ENCODE measurements around the gene NOL7. TPM values are rescaled to one million over a fixed set of nuclear protein-coding genes. Genes with fewer than 3 reads are reported as not detected.

Gene NOL7
- total RNA-seq, 2 experiments from 2014 or later: 65.5 to 67.6 TPM

GRCh38 chr6:13593103-13593502 lies 22.0 kb upstream of the NOL7 start:
- ChIA-PET POLR2A (interaction anchor here (2.2 kb wide), 1 partner anchor 19 kb away, joined by 6 read pairs; the partner anchor contains the start of gene SIRT5), CTCF (no interaction called here)
- peaks cover 65% of the 10 kb centered on the region for H3K36me3 ChIP-seq (ENCODE audit: insufficient read depth, low read length)

GRCh38 chr6:13593720-13594119 lies 21.4 kb upstream of the NOL7 start:
- peaks cover 70% of the 10 kb centered on the region for H3K36me3 Mint-ChIP-seq (ENCODE audit: low read depth)

More at GRCh38 chr6:13593103-13593502, 22.0 kb upstream of the NOL7 start:
- Mint-ChIP-seq H3K27ac (no peak overlapping the region), H3K36me3 (ENCODE audit: low read depth) (peaks cover 72% of the 10 kb centered on the region), H3K9me3 (no peaks in the 10 kb centered on the region), H3K4me3 (no peak overlapping the region), H3K27me3 (no peaks in the 10 kb centered on the region), H3K4me1 (ENCODE audit: low read depth) (no peaks in the 10 kb centered on the region)
- no peak for ATAC-seq (ENCODE audit: poor library complexity)
- Histone ChIP-seq H3K4me3 (ENCODE audit: low read length) (no peak overlapping the region), H3K9me3 (ENCODE audit: control insufficient read depth in 1 of 2, insufficient read depth in 1 of 2, low read length in 2 of 2) (no peaks in the 10 kb centered on the region), H3K27ac (ENCODE audit: low read depth in 1 of 2, low read length in 2 of 2) (no peak overlapping the region), H3K27me3 (ENCODE audit: control insufficient read depth in 1 of 2, insufficient read depth in 2 of 2, low read length in 2 of 2) (no peaks in the 10 kb centered on the region), H3K4me1 (ENCODE audit: insufficient read depth, low read length) (peaks cover 4% of the 10 kb centered on the region)
- intact Hi-C loops (cut with DNase I, micrococcal nuclease): no loop called here
- no peak for TF ChIP-seq CTCF (IDR thresholded peaks at IDR 0.05)
- DNase-seq: no peak

GRCh38 chr6:13597073-13597472 lies 18.1 kb upstream of the NOL7 start:
- Histone ChIP-seq H3K36me3 (ENCODE audit: insufficient read depth, low read length) (peaks cover 73% of the 10 kb centered on the region), H3K9me3 (ENCODE audit: control insufficient read depth in 1 of 2, insufficient read depth in 1 of 2, low read length in 2 of 2) (no peaks in the 10 kb centered on the region), H3K27ac (ENCODE audit: low read depth in 1 of 2, low read length in 2 of 2) (no peak overlapping the region), H3K27me3 (ENCODE audit: control insufficient read depth in 1 of 2, insufficient read depth in 2 of 2, low read length in 2 of 2) (no peaks in the 10 kb centered on the region), H3K4me3 (ENCODE audit: low read length) (no peak overlapping the region), H3K4me1 (ENCODE audit: insufficient read depth, low read length) (peaks cover 4% of the 10 kb centered on the region)
- ChIA-PET CTCF (no interaction called here), POLR2A (no interaction called here)
- DNase-seq: no peak
- no peaks in the 10 kb centered on the region for H3K27me3 Mint-ChIP-seq
- ATAC-seq (ENCODE audit: poor library complexity): no peak
- peaks cover 91% of the 10 kb centered on the region for H3K36me3 Mint-ChIP-seq (ENCODE audit: low read depth)
- H3K4me1 Mint-ChIP-seq (ENCODE audit: low read depth): no peaks in the 10 kb centered on the region
- H3K27ac Mint-ChIP-seq: no peak overlapping the region
- no peak overlapping the region for H3K4me3 Mint-ChIP-seq
- TF ChIP-seq CTCF (IDR thresholded peaks at IDR 0.05): no peak
- intact Hi-C loops (cut with DNase I, micrococcal nuclease): no loop called here
- H3K9me3 Mint-ChIP-seq: no peaks in the 10 kb centered on the region

More at GRCh38 chr6:13593720-13594119, 21.4 kb upstream of the NOL7 start:
- ChIA-PET CTCF (no interaction called here), POLR2A (interaction anchor here (0.8 to 2.2 kb wide), 2 partner anchors 13 to 20 kb away, joined by 3 to 6 read pairs; partner anchors contain the start of gene SIRT5)
- no peak overlapping the region for H3K27ac ChIP-seq (ENCODE audit: low read depth in 1 of 2, low read length in 2 of 2)
- DNase-seq (no peak), ATAC-seq (ENCODE audit: poor library complexity) (no peak)
- H3K4me3 ChIP-seq (ENCODE audit: low read length): no peak overlapping the region
- peaks cover 66% of the 10 kb centered on the region for H3K36me3 ChIP-seq (ENCODE audit: insufficient read depth, low read length)
- intact Hi-C loops (cut with DNase I, micrococcal nuclease): no loop called here
- no peaks in the 10 kb centered on the region for H3K9me3 ChIP-seq (ENCODE audit: control insufficient read depth in 1 of 2, insufficient read depth in 1 of 2, low read length in 2 of 2)
- H3K27ac Mint-ChIP-seq: no peak overlapping the region
- no peaks in the 10 kb centered on the region for H3K9me3 Mint-ChIP-seq
- TF ChIP-seq CTCF (IDR thresholded peaks at IDR 0.05): no peak
- H3K4me1 Mint-ChIP-seq (ENCODE audit: low read depth): no peaks in the 10 kb centered on the region
- H3K27me3 ChIP-seq (ENCODE audit: control insufficient read depth in 1 of 2, insufficient read depth in 2 of 2, low read length in 2 of 2): no peaks in the 10 kb centered on the region
- H3K27me3 Mint-ChIP-seq: no peaks in the 10 kb centered on the region
- H3K4me3 Mint-ChIP-seq: no peak overlapping the region
- peaks cover 4% of the 10 kb centered on the region for H3K4me1 ChIP-seq (ENCODE audit: insufficient read depth, low read length)
